Stimulated activated CD4-positive, alpha-beta T cell treated with anti-CD3 and anti-CD28 coated beads, Interleukin-2, amount 100 ng/mL, for 4 hours (primary cell): Measurements from ENCODE around the gene ZXDC.

Source experiments
- DNase-seq: peaks from one replicate; pipeline ENCODE4 v3.0.0-alpha.2; 2020; ENCODE audit warnings: low read depth

Gene ZXDC

DNA sequence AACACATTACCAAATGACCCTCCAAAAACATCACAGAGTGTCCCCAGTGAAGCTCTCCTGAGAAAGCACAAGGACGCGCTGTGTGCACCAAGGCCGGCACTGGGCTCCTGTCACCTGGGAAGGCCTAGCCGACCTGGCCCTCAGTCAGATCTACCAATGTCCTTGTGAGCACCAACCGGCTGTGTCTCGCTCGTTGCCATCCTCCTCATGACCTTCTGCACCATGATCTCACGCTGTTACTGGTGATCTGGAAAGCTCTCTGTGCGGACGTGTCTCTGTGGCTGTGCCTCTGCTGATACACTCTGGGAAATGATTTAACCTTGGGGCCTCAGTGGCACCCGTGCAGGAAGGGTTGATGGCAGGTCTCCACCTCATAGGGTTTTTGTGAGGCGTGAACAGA, 24.2 kb downstream of the ZXDC start:
- DNase-seq, result no peak

- no peak for DNase-seq
Measured at GRCh38 chr3:126450744-126451143, 24.9 kb downstream of the ZXDC start.

- DNase-seq, result no peak
Measured at GRCh38 chr3:126450219-126450618, 25.5 kb downstream of the ZXDC start.

- DNase-seq, result no peak
Measured at GRCh38 chr3:126449621-126450051, 26.1 kb downstream of the ZXDC start.

DNA sequence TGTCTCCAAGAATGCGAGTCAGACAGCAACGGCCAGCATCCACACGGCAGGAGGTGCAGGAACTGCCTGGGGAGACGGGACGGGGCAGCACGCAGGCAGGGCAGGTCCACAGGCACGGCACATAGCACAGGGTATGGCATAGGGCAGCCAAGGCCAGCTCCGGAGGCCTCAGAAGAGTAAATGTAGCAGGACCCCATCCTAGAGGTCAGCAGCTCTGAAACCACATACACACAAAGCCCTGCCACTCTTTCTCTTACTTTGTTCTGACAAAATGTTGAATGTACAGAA, 26.9 kb downstream of the ZXDC start:
- DNase-seq, result no peak

- DNase-seq, result no peak
Measured at GRCh38 chr3:126448136-126448892, 27.4 kb downstream of the ZXDC start.

DNA sequence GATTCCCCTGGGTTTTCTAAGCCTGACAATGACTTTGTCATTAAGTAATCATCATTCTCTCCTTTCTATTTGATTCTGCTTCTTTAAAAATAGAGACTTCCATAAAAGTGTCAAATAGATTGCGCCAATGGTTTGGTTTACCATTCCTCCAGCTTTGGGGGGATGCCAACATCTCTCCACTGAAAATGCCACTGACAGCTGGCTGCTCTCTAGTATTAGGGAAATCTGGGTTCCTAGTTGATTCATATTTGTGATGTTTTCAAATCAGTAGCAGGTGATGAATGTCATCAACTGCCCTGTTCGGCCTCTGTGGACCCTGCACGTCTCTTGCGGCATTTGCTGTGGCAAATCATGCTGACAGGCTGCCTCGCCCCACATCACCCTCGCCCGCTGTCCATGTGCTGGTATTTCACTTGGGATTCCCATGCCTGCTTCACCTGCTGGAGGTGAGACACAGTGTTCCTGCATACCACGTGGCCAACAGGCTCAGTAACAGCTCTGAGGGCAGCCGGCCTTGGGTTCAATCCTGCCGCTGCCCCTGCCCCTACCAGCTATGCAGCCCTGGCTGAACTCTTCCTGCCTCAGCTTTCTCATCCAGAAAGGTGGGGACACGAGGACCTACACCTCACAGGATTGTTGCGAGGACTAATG, 28.1 kb downstream of the ZXDC start:
- no peak for DNase-seq

- no peak for DNase-seq
Measured at GRCh38 chr3:126446791-126447190, 28.9 kb downstream of the ZXDC start.

- DNase-seq, result no peak
Measured at GRCh38 chr3:126446301-126446700, 29.4 kb downstream of the ZXDC start.

DNA sequence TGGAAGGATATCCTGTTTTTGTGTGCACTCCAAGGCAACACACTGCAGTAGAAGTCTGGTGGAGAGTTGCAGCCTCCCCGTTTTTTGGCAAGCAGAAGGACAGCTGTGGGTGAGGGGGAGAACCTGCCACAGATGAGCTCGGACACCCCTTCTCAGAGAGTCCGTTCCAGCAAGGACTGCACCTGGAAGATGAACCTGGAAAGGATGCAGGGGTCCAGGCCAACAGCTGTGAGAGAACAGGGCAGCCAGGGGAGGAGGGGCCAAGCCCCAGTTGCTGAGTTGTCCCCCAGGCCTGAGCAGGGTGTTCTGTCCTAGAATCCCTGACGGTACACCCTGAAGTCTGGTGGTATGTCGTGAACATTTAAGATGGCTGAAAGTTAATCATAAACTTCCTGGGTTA, 30.2 kb downstream of the ZXDC start:
- no peak for DNase-seq

DNA sequence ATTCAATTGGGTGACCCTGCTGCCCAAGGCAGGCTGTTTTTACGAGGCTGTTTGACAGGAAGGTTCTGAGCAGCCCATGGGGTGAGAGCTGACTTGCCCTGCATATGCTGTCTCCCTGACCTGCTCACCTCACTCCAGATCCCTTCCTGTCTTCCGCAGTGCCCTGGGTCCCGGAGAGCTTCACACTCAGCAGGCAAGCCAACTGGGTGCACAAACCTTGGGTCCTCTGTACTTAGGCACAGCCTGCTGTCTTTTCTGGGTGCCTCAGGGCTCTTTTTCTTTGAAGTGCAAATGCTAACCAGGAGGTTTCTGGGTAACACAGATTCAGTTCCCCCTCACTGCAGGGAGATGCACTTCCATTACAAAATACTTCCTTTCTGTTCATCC, 32.8 kb downstream of the ZXDC start:
- DNase-seq, result no peak

GRCh38 chr3:126442094-126442855, 33.4 kb downstream of the ZXDC start:
- no peak for DNase-seq

GRCh38 chr3:126441256-126441880, 34.3 kb downstream of the ZXDC start:
- DNase-seq, result no peak

- DNase-seq, result no peak
Measured at GRCh38 chr3:126440709-126440995, 35.0 kb downstream of the ZXDC start.

- DNase-seq, result no peak
Measured at GRCh38 chr3:126439968-126440708, 35.6 kb downstream of the ZXDC start.

DNA sequence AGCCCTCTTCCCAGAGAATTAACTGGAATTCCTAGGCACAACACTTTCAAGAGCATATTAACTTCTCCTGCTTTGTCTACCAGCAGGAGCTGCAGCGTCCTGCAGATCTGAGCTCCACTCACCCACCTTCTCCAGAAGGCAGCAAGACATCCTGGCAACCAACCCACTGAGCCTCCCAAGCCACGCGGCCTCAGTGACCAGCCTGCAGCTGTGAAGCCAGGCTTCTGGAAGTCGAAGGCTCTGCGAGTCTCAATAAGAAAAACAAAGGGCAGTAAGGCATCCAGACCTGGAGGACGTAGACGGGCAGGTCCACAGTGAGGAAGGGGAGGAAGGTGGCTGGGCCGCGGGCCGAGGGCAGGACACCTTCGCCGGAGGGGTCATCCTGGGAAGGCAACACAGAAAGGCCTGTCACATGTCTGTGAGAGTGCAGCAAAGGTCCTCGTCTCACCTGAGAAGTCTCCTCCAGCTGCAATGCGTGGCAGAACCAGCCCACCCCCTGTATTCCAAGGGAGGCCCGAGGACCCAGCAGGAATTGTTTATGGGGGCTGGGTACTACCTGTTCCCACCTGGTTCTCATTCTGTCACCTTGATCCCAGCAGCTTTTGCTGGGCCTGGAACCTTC, 36.2 kb downstream of the ZXDC start:
- DNase-seq, result no peak

GRCh38 chr3:126438746-126439145, 36.9 kb downstream of the ZXDC start:
- DNase-seq, result no peak

DNA sequence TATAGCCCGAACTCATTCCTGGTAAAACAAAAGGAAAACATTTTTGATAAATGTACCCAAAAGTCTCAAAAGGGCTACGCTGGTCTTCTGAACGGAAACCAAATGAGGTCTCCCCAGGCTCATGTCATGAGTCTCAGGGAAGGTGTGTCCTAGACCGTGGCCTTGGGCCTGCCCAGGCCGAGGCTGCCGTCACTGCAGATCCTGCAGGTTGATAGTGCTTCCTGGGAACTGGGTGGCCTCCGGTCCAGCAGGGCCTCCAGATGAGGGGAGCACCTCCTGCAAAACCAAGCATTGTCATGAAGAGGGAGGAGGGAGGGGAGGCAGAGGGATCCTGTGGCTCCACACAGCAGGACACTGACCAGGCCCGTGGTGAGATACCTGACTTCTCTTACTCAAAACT, 37.5 kb downstream of the ZXDC start:
- no peak for DNase-seq

- no peak for DNase-seq
Measured at GRCh38 chr3:126436826-126437717, 38.6 kb downstream of the ZXDC start.

GRCh38 chr3:126435456-126436315, 40.0 kb downstream of the ZXDC start:
- DNase-seq, result no peak
